Fibroblast of skin of back (primary cell): Measurements from ENCODE around the gene CELF5.
"Not testable (repeated sequence)": the region's sequence is repeated elsewhere in the genome, so short reads cannot be mapped to it uniquely, and the experiment has no call there.

Experiments used
- DNase-seq: peaks from one replicate; pipeline ENCODE4 v3.0.0-alpha.2; 2013

Gene CELF5

GRCh38 chr19:3295581-3295980 is 71.1 kb downstream of the CELF5 start:
- DNase-seq, result no peak

GRCh38 chr19:3296034-3296433 is 71.6 kb downstream of the CELF5 start:
- DNase-seq, result no peak

GRCh38 chr19:3296446-3296845 is 72.0 kb downstream of the CELF5 start:
- no peak for DNase-seq

GRCh38 chr19:3298853-3299449 is 74.5 kb downstream of the CELF5 start:
- no peak for DNase-seq

GRCh38 chr19:3300566-3300965 is 76.1 kb downstream of the CELF5 start:
- not testable (repeated sequence) for DNase-seq

GRCh38 chr19:3302755-3303154 is 78.3 kb downstream of the CELF5 start:
- no peak for DNase-seq

DNA sequence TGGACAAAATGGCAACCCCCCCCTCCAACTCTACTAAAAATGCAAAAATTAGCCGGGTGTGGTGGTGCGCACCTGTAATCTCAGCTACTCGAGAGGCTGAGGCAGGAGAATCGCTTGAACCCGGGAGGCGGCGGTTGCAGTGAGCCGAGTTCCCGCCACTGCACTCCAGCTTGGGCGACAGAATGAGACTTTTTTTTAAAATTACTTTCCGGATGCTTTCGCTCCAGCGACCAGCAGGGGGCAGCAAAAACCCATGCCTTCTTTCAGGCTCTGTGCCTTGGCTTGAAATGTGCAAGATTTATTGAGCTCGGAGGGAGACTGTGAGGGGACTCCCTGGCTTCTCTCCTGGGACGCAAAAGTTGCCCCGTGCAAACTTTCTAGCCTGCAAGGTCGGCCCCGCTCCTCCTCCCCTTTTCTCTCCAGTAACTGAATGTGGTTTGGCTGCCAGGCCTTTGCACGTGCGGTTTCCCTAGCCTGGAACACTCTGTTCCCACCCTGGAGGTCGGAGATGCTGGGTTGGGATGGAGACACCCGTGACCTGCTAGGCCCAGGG is 80.5 kb downstream of the CELF5 start:
- peak; percentile 63 for DNase-seq

DNA sequence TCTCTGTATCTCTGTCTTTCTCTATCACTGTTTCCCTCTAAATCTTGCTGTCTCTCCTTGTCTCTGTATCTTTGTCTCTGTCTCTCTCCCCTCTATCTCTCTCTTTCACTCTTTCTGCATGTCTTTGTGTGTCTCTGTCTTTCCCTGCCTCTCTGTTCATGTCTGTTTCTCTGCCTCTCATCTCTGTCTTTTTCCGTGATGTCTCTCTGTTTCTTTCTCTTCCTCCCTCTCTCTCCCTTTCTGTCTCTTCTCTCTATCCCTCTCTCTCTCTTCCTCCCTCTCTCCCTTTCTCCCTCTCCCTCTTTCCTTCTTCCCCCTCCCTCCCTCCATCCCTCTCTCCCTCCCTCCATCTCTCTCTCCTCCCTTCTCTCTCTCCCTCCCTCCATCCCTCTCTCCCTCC is 85.3 kb downstream of the CELF5 start:
- no peak for DNase-seq

DNA sequence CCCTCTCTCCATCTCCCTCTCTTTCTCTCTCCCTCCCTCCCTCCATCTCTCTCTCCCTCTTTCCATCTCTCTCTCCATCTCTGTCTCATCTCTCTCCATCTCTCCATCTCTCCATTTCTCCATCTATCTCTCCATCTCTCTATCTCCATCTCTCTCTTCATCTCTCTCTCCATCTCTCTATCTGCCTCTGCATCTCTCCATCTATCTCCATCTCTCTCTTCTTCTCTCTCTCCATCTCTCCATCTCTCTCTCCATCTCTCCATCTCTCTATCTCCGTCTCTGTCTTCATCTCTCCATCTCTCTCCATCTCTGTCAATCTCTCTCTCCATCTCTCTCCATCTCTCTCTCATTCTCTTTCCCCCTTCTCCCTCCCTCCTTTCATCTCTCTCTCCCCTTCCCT is 85.8 kb downstream of the CELF5 start:
- no peak for DNase-seq

DNA sequence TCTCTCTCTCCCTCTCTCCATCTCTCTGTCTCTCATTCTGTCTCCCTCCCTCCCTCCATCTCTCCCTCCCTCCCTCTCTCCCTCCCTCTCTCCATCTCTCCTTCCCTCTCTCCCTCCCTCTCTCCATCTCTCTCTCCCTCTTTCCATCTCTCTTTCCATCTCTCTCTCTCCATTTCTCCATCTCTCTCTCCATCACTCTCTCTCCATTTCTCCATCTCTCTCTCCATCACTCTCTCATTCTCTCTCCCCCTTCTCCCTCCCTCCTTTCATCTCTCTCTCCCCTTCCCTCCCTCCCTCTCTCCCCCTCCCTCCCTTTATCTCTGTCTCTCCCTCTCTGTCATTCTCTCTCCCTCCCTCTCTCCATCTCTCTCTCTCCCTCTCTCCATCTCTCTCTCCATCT is 86.2 kb downstream of the CELF5 start:
- DNase-seq, result no peak

DNA sequence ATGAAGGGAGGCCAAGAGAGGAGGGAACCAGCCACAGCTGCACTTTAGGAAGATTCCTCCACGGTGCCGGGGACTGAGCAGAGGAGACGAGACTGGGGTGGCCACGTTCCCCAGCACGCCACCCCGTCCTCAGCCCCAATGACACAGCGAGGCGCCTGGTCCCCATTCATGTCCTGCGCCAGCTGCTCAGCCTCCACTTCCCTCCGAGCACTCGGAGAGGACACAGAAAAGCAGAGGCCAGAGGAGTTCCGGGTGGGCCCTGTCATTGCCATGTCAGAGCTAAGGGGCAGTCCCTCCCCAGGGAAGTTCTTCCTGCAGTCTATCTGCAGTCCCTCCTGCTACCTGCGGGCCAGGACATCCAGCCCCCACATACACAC is 88.7 kb downstream of the CELF5 start:
- DNase-seq, result no peak

GRCh38 chr19:3314962-3315675 is 90.7 kb downstream of the CELF5 start:
- no peak for DNase-seq

DNA sequence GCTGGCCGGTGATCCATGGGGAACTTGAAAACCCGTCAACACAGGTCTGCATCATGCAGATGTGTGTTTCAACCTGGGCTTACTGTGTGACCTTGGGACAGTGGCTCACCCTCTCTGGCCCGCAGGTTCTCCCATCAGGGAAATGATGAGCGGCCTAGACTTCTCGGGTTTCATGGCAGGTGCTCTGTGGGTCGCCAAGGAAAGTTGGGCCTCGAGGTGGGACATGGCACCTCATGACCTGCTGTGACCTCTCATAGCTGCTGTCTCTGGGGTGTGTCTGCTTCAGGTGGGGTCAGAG is 91.2 kb downstream of the CELF5 start:
- DNase-seq, result no peak

- DNase-seq, result no peak
Measured at GRCh38 chr19:3316132-3316648, 91.7 kb downstream of the CELF5 start.

GRCh38 chr19:3316659-3317207 is 92.3 kb downstream of the CELF5 start:
- no peak for DNase-seq

- DNase-seq, result no peak
Measured at GRCh38 chr19:3319643-3320353, 95.3 kb downstream of the CELF5 start.

GRCh38 chr19:3320354-3320670 is 95.9 kb downstream of the CELF5 start:
- DNase-seq, result no peak

- no peak for DNase-seq
Measured at GRCh38 chr19:3320853-3321252, 96.4 kb downstream of the CELF5 start.

- DNase-seq, result no peak
Measured at GRCh38 chr19:3321696-3322095, 97.2 kb downstream of the CELF5 start.

DNA sequence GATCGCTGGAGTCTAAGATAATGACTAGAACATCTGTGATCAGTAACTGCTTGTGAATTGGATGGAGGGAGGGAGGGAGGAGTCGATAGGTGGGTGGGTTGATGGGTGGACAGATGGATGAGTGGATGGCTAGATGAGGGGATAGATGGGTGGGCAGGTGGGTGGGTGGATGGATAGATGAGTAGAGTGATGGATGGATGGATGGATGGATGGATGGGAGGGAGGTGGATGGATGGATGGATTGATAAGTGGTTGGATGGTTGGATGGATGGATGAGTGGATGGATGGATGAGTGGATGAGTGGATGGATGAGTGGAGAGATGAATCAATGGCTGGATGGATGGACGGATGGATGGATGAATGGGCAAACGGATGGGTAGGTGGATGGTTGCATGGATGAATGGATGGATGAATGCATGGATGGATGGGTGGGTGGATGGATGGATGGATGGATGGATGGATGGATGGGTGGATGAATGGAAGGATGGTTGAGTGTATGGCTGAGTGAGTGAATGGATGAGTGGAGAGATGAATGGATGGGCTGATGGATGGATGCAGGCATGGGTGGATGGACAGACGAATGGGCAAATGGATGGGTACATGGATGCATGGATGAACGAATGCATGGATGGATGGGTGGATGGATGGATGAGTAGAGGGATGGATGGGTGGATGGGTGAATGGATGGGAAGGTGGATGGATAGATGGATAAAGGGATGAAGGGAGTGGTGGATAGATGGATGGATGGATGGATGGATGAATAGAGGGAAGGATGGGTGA is 97.9 kb downstream of the CELF5 start:
- no peak for DNase-seq

DNA sequence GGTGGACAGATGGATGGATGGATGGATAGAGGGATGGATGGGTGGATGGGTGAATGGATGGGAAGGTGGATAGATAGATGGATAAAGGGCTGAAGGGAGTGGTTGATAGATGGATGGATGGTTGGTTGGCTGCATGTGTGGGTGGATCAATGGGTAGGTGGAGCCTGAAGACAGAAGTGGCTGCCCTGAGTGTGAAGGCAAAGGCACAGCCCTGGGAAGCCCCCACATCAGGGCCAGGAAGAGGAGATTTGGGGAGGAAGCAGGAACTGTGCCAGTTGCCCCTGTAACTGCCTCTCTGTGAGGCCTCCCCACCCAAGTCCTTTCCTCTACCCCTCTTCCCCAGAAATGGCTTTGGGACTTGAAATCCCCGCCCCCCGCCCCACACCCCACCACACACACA is 98.6 kb downstream of the CELF5 start:
- no peak for DNase-seq

DNA sequence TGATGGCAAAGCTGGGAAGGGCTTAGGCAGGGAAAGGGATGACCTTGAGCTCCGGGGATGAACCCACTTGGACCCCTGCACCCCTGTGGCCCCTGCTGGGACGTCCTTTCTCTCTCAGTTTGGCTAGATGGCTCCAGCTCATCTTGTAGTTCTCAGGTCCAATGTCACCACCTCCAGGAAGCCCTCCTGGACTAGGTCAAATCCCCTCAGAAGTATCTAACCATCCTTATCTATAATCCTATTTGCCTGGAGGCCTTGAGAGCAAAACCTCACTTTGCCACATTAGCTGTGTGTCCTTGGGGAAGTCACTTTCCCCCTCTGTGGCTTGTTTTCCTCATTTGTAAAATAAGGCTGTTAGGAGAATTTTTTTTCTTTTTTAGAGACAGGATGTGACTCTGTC is 99.2 kb downstream of the CELF5 start:
- no peak for DNase-seq

GRCh38 chr19:3324405-3324856 is 100.0 kb downstream of the CELF5 start:
- DNase-seq, result peak; percentile 23
